Renal cortex interstitium (tissue), 11 donors: ENCODE measurements around the gene TP73. TPM values are rescaled to one million over a fixed set of nuclear protein-coding genes. Genes with fewer than 3 reads are reported as not detected.

ENCODE experiments used
- DNase-seq, 11 donors: peaks; one replicate each; pipeline ENCODE4 v3.0.0-alpha.2; 2013; ENCODE audit warnings: low read depth in 9 of 11, low spot score in 4 of 11; ENCODE audit errors: extremely low read depth in 1 of 11
- polyA plus RNA-seq, 3 donors: library from polyadenylated mRNA; unstranded; fragments of 120-200 nt; gene quantifications; one replicate each; pipeline ENCODE4 v1.2.1, GENCODE V29; 2013; ENCODE audit not compliant: insufficient read length in 3 of 3

The TP73 gene
- polyA plus RNA-seq, 3 donors = 0.37 to 0.73 (median 0.73) TPM

DNA sequence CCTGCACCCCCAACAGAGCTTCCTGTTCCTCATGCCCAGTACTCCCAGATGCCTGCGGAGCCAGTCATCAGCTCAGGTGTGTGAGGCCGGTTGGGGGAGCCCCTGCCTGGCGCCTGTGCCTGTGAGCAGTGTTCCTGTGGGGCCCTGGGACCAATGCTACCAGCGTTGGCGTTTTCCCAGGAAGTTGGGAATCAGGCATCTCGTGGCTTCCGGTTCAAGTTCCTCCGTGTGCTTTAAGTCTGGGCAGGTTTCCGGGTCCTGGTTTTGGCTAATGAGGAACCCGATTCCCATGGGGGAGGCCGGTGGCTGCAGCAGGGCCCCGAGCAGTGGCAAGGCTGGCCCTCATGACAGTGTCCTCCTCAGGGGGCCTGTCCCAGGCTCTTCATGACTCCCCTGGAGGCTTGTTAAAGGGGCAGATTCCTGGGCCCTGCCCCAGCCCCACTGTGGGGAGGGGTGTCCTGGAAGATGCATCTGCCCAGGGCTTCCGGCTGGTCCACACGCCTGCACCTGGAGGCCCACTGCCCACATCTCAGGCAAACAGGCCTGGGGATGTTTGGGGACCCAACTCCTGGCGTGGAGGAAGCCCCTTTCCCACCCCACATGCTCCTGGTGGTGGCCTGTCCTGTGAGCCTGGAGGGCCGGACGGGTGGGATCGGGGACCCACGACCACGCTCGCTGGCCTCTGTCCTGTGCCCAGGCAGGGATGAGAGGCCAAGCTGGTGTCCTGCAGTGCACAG lies 26.2 kb downstream of the TP73 start:
- no peak for DNase-seq

- DNase-seq = no peak
These were observed 26.8 kb downstream of the TP73 start for GRCh38 chr1:3679098-3679555.

GRCh38 chr1:3679799-3680453 lies 27.6 kb downstream of the TP73 start:
- no peak for DNase-seq

DNA sequence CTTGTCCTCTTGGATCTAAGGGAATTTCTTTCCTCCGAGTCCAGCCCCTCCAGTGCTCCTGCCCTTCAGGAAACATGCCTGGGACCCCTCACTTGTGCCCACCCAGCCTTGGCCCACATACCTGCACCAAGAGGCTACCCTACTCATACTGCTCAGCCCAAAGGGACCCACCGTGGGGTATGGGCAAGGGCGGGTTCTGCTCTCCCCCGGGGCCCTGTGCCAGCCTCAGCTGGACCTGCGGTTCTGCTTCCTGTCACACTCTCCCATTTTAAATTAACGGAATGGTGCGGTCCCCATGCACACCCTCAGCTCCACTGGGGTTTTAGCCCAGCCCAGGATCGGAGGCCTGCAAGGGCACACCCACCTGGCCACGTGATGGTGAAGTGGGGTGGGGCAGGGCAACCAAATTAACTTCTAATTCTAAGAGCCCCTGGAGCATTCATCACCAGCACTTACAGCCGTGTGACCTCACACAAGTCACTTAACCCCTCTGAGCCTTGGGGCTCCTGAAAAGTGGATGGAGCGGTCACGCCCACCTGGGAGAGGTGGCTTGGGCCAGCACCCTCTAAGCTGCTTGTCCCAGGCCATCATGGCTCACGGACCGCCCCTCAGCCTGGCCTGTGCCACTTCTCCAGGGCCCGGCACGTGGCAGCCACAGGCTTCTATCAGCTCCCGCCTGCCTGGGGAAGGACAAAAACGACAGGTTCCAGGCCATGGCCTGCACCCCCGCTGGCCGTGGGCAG lies 28.3 kb downstream of the TP73 start:
- no peak for DNase-seq

DNA sequence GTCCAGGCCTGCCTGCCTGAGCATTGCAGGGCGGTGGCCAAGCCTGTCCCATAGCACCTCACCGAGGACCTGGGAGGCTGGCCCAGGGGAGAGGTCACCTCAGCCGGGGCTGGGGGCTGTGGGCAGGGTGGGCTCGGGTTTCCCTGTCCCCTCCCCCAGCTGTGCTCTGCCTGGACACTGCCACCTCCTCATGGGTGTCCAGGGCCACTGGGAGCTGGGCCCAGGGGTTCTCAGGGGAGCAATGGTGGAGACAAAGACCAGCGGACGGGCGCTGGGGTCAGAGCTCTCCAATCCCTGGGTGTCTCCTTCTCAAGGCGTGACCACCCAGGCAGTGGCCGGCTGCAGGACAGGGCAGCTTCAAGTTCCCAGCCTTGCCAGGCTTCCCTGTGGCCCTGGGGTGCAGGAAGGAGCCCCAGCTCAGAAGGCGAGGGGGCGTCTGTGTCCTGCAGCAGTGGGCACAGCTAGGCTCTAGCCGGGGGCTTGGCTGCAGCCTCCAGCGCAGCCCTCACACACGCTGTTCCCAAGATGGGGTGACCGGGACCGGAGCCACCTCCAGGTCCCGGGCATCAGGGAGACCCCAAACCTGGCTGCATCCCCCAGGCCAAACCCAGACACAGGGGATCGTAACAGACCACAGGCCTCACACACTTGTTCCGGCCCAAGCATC lies 29.0 kb downstream of the TP73 start:
- DNase-seq = no peak

DNA sequence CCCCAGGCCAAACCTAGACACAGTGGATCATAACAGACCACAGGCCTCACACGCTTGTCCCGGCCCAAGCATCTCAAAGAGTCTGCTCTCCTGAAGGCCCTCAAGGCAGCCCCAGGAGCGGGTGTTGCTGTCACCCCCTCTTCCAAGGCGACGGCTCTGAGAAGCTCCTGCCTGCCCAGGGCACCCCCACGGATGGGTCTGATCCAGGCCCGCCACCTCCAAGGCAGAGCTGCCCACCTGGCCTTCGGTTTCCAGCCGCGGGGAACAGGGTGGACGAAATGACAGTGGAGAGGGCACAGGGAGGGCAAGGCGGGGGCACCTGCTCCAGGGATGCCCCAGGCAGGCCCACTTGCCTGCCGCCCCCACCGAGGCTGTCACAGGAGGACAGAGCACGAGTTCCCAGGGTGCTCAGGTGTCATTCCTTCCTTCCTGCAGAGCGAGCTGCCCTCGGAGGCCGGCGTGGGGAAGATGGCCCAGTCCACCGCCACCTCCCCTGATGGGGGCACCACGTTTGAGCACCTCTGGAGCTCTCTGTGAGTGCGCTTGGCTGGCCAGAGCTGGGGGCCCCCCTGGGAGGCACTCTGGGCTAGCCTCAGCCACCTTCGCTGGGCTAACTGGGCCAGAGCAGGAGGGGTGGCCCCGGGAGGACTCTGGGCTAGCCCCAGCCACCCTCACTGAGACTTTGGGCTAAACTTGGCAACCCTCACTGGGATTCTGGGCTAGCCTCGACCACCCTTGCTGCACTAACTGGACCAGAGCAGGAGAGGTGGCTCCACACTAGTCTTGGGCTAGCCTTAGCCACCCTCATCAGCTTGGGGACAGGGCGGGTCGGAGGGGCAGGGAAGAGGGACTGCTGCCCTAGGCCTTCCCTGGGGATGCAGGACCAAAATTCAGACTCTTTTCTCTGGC lies 29.8 kb downstream of the TP73 start:
- no peak for DNase-seq

DNA sequence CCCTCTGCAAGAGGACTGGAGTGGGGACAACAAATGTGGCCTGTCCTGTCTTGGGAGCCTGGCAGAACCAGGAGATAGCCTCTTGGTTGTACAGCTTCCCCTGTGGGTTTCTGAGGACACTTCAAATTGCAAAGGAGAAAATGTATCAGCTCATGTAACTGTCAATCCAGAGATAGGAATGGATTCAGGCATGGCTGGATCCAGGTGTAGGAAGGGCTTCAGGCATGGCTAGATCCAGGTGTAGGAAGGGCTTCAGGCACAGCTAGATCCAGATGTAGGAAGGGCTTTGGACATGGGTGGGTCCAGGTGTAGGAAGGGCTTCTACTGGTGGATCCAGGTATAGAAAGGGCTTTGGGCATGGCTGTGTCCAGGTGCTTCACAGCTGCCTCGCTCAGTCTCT lies 30.9 kb downstream of the TP73 start:
- no peak for DNase-seq

GRCh38 chr1:3683992-3684391 lies 31.7 kb downstream of the TP73 start:
- DNase-seq = no peak

DNA sequence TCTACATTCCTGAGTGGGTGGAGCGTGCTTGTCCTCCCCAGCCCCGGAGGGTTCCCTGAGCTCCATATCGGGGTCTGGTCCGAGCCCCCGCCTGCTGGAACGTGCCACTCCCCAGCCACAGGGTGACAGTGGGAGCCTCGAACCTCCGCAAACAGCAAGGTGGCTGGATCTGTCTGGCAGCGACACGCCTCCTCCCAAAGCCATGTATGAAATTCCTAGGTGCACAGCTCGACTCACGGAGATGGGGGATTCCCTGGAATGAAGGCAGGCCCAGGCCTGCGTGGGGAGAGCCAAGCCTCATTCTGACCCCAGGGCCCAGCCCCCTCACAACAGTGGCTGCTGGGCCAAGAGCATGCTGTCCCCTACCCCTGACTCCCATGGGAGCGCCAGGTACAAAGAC lies 32.9 kb downstream of the TP73 start:
- no peak for DNase-seq

DNA sequence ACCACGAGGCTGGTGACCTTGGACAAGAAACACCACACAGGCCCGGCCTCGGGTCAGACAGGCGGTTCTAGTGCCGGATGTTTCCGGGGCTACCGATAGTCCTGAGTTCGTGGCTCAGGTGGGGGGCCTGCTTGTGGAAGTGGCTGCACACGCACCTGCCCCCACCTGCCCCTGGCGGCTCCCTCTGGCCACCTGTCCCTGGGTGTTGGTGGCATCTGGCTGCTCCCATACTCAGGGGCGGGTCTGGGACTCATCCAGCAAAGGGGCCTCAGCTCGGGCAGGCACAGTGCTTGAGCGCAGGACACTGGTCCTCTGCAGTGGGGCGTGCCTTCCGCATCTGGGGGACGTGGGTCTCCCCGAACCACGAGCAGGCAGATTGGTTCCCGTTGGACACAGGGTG lies 33.6 kb downstream of the TP73 start:
- no peak for DNase-seq

DNA sequence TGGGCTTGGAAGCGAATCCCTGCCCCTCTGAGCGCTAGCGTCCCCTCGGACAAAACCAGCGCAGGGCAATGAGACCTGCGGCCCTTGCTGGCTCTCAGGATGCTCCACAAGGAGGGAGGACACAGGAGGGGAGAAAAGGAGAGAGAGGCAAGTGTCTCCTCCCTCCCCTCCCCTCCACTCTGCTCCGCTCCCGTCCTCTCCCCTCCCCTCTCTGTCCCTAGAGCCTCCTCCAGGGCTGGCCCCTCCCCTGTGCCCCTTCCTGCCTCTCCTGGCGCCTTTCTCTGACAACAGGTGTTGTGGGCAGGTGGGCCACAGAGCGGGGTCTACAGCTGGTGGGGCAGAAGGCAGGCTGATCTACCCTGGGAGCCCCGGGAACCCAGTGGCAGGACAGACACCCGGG lies 35.2 kb downstream of the TP73 start:
- no peak for DNase-seq

DNA sequence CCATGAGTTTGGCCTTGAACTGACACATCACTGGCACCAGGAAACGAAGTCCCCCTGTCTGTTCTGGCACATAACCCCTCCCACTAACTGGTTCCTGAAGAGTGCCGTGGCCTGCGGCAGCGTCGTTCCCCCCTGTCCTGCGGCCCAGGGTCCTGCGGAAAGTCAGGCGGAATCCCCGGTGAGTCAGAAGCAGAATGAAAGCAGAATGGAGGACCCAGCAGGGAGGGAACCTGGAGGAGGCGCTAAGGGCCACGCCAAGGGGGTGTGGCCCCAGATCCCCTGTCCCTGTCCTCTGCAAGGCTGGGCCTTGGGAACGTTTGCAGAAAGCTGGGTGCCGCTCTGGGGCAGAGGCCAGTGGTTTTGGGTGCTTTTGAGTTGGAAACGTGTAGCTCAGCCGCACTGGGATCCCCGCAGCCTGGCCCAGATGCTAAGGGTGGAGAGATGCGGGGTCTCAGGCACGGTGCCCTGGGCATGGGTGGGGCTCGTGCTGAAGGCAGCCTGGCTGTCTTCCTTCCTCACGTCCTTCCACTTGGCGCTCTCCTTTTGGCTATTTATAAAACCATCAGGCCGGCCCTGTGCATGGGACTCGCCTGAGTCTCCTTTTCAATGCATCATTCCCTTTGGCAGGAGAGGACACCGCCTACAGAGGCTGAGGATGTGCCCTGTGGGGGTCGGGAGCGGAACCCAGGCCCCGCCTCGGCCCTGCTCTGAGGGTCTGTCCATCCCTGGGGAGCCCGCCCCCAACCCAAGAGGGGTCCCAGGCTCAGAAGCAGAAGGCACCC lies 36.2 kb downstream of the TP73 start:
- DNase-seq = no peak

DNA sequence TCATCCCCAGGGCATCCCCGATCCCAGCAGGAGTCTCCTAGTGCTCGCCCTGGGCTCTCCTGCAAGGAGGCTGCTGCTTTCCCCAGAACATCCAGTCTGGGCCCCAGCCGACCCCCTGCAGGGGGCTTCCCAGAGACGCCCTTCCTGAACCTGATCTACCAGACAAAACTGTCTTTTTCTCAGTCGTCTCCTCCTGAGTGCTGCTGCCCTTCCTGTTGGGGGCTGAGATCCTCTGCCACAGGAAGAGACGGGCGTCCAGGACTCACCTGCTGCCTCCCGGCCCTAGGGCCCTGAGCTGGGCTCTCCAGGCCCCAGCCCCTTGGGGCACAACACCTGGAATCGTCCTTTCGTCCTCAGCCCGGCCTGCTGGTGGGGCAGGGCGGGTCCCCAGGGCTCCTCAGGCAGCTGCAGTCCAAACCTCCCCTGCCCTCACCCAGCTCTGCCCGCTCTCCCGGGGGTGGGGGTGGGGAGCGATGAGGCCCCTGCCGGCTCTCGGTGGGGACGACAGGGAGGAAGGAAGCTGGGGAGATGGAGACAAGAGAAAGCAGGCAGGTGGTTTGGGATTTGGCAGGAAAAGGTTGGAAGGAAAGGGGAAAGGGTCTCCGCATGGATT lies 36.9 kb downstream of the TP73 start:
- no peak for DNase-seq

DNA sequence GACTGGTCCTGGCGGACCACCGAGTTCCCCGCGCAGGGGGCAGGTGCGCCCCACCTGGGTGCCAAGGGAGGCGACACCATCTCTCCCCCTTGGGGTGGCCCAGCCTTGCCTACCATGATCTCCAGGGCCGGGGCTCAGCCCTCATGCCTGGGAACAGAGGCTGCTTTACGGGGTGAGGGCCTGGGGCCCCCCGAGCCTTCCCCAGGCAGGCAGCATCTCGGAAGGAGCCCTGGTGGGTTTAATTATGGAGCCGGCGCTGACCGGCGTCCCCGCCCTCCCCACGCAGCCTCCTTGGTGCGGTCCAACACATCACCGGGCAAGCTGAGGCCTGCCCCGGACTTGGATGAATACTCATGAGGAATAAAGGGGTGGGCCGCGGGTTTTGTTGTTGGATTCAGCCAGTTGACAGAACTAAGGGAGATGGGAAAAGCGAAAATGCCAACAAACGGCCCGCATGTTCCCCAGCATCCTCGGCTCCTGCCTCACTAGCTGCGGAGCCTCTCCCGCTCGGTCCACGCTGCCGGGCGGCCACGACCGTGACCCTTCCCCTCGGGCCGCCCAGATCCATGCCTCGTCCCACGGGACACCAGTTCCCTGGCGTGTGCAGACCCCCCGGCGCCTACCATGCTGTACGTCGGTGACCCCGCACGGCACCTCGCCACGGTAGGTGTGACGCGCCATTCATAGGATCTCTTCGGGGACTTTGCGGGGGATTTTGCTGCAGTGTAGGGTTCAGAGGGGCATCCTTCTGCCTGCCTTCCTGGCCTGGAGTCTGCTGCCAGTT lies 38.2 kb downstream of the TP73 start:
- DNase-seq = no peak

- no peak for DNase-seq
These were observed 39.3 kb downstream of the TP73 start for GRCh38 chr1:3691421-3692204.

DNA sequence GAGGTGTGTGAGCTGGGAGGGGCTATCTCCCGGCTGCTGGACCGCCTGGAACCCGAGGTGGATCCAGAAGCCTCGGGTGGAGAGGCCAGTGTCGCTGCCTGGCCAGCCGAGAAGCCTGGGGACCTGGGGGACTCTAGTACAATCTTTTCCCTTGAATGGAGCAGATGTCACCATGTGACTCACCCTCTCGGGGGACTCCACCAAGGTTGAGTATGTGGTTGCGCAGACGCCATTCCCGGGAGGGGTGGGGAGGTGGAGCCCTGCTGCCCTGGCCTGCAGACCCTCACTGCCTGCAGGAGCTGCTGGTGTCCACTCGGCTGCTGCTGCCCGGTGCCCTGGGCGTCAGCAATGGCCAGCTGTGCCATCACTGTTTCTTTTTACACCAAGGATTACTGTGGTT lies 40.3 kb downstream of the TP73 start:
- DNase-seq = no peak
